Cardiac fibroblast (primary cell): ENCODE data around the gene SLC35F3.

Experiments
- DNase-seq, 2 donors: peaks; one replicate each; pipeline versions ENCODE4 v3.0.0 to v3.0.0-alpha.2; 2010; ENCODE audit warnings: low read depth in 2 of 2
- H3K4me3 ChIP-seq, 2 donors: replicated peaks in 1 of 2; 1 replicate in 1 of 2; 2 replicates in 1 of 2; pipeline ENCODE4 v1.5.1; 2011; ENCODE audit warnings: low read depth in 2 of 2, low read length in 2 of 2, mild to moderate bottlenecking in 2 of 2, moderate library complexity in 1 of 2
- CTCF ChIP-seq: IDR thresholded peaks from one replicate; pipeline ENCODE4 v1.5.1; 2011; ENCODE audit warnings: low read depth, mild to moderate bottlenecking, low read length, inconsistent platforms

Gene SLC35F3

GRCh38 chr1:233867028-233867427 is 37.4 kb upstream of the SLC35F3 start:
- no peak for DNase-seq
- no peak for TF ChIP-seq CTCF
- no peak overlapping the region for H3K4me3 ChIP-seq

GRCh38 chr1:233868461-233868860 is 36.0 kb upstream of the SLC35F3 start:
- no peak overlapping the region for H3K4me3 ChIP-seq
- no peak for TF ChIP-seq CTCF
- no peak for DNase-seq

GRCh38 chr1:233869680-233870079 is 34.8 kb upstream of the SLC35F3 start:
- no peak for TF ChIP-seq CTCF
- no peak for DNase-seq
- H3K4me3 ChIP-seq = no peak overlapping the region

GRCh38 chr1:233873666-233874065 is 30.8 kb upstream of the SLC35F3 start:
- DNase-seq = no peak
- no peak overlapping the region for H3K4me3 ChIP-seq
- TF ChIP-seq CTCF = no peak

- no peak for TF ChIP-seq CTCF
- H3K4me3 ChIP-seq = no peak overlapping the region
- DNase-seq = no peak
These were observed 24.6 kb upstream of the SLC35F3 start for GRCh38 chr1:233879841-233880240.

- no peak for TF ChIP-seq CTCF
- no peak for DNase-seq
- H3K4me3 ChIP-seq = no peak overlapping the region
These were observed 20.8 kb upstream of the SLC35F3 start for GRCh38 chr1:233883671-233884070.

- no peak for DNase-seq
- no peak overlapping the region for H3K4me3 ChIP-seq
- TF ChIP-seq CTCF = no peak
These were observed 19.9 kb upstream of the SLC35F3 start for GRCh38 chr1:233884461-233885151.
